Subcutaneous abdominal adipose tissue (tissue), 5 donors: ENCODE results near the gene TMEM97.
A peak's percentile ranks its signal among the peaks of the same experiment; 100 is the strongest.

ENCODE experiments used
- H3K27ac ChIP-seq: one replicate; pipeline ENCODE4 v1.7.0; 2013; ENCODE audit warnings: low read depth, mild to moderate bottlenecking, inconsistent platforms, low read length, moderate library complexity
- H3K27me3 ChIP-seq, 5 donors: one replicate each; pipeline ENCODE4 v1.7.0; 2013; ENCODE audit warnings: low read length in 5 of 5, inconsistent platforms in 1 of 5; ENCODE audit not compliant: control insufficient read depth in 5 of 5, insufficient read depth in 4 of 5
- H3K36me3 ChIP-seq, 5 donors: one replicate each; pipeline ENCODE4 v1.7.0; 2013; ENCODE audit warnings: low read length in 5 of 5; ENCODE audit not compliant: control insufficient read depth in 5 of 5, insufficient read depth in 5 of 5
- H3K4me1 ChIP-seq, 5 donors: one replicate each; pipeline ENCODE4 v1.7.0; 2013; ENCODE audit warnings: low read length in 5 of 5, mild to moderate bottlenecking in 3 of 5, moderate library complexity in 1 of 5; ENCODE audit not compliant: control insufficient read depth in 5 of 5, insufficient read depth in 5 of 5
- H3K4me3 ChIP-seq, 5 donors: one replicate each; pipeline ENCODE4 v1.7.0; 2013; ENCODE audit warnings: low read length in 5 of 5, low read depth in 1 of 5
- H3K9ac ChIP-seq, 5 donors: one replicate each; pipeline ENCODE4 v1.7.0; 2013; ENCODE audit warnings: low read length in 5 of 5, mild to moderate bottlenecking in 4 of 5, moderate library complexity in 3 of 5
- H3K9me3 ChIP-seq, 5 donors: one replicate each; pipeline ENCODE4 v1.7.0; 2013; ENCODE audit warnings: low read length in 5 of 5; ENCODE audit not compliant: control insufficient read depth in 5 of 5
- donor health status: healthy.
- donor health status: healthy.
- donor health status: healthy.
- donor health status: healthy.
- donor health status: healthy.

Gene TMEM97

DNA sequence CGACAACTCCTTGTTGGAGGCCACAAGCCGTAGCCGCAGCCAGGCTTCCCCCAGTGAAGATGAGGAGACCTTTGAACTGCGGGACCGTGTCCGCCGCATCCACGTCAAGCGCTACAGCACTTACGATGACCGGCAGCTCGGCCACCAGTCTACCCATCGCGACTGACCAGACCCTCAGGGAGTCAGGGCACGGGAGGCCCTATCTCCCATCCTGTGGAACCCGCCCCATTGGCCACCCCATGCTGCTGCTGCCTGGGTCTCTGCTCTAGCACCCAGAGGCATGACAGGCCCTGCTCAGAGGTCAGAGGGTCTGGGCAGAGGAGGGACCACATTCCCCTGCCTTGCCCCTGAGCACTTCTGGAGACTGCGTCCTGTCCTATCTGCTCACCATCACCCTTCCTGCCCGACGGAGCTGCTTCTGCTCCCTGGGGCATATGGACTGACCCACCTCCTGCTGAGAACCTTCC, 25.5 kb downstream of the TMEM97 start:
- H3K4me3 ChIP-seq: no peak overlapping the region
- peaks cover 0 to 99% (median 93%) of the 10 kb centered on the region in 5 donors for H3K36me3 ChIP-seq
- H3K4me1 ChIP-seq: peaks cover 0 to 31% (median 7%) of the 10 kb centered on the region in 5 donors
- no peaks in the 10 kb centered on the region for H3K9me3 ChIP-seq
- H3K9ac ChIP-seq: no peak overlapping the region
- no peaks in the 10 kb centered on the region for H3K27me3 ChIP-seq
- no peak overlapping the region for H3K27ac ChIP-seq

DNA sequence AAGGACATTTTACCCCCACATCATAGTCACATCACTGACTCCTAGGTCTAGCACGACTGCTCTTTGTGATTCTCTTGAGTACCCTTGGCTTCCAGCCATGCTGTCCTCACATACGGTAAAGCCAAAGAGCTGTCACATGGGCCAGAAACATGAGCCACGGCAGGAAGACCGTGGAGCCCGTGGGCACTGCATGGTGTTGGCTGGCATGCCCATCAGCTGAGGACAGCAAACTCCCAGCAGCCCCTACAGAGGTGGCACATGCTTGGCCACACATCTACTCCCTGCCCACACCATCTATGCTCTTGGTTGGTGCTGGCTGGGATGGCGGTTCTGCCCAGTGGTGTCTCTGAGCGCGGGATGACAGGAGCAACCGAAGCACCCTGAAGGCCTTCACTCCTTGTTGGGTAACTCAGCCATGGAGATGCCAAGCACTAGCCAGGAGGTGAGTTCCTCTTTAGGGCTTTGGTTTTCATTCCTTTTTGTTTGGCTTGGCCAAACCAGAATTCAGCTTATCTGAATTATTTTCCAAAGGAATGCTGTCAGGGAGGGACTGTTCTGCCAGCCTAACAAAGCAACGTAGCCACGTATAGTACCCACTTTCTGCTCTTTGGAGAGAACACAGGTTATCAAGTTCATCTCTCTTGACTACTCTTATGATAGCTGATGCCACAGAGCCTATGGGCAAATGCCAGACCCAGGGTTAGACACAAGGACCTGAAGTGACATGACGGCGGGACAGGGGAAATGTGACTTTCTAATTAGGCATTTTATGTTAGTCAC, 26.6 kb downstream of the TMEM97 start:
- no peaks in the 10 kb centered on the region for H3K27me3 ChIP-seq
- H3K4me3 ChIP-seq: no peak overlapping the region
- peaks cover 0 to 99% (median 93%) of the 10 kb centered on the region in 5 donors for H3K36me3 ChIP-seq
- H3K4me1 ChIP-seq: peaks cover 0 to 27% (median 7%) of the 10 kb centered on the region in 5 donors
- no peak overlapping the region for H3K9ac ChIP-seq
- H3K9me3 ChIP-seq: no peaks in the 10 kb centered on the region
- H3K27ac ChIP-seq: no peak overlapping the region

DNA sequence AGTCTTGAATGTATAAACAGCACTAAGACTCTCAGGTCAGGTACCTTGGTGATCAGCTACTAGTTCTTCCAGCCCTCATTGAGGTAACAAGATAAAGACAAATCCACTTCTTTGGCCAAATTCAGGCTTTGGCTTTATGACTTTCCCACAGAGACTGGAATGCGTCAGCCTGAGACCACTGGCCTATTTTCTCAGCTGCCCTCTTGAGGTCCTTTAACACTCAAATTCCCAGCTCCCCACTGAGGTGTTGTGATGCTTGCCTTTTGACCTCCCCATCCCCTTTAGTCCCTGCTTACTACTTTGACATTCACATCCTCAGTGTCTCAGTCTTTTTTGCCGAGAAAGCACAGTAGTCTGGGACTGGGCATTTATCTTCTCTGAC, 27.2 kb downstream of the TMEM97 start:
- no peaks in the 10 kb centered on the region for H3K9me3 ChIP-seq
- H3K27me3 ChIP-seq: no peaks in the 10 kb centered on the region
- H3K27ac ChIP-seq: no peak overlapping the region
- H3K9ac ChIP-seq: no peak overlapping the region
- peaks cover 0 to 27% (median 7%) of the 10 kb centered on the region in 5 donors for H3K4me1 ChIP-seq
- H3K36me3 ChIP-seq: peaks cover 0 to 99% (median 94%) of the 10 kb centered on the region in 5 donors
- H3K4me3 ChIP-seq: no peak overlapping the region

- Histone ChIP-seq H3K4me3 (no peak overlapping the region), H3K27me3 (no peaks in the 10 kb centered on the region), H3K4me1 (peaks cover 0 to 27% (median 7%) of the 10 kb centered on the region in 5 donors), H3K9ac (no peak overlapping the region), H3K9me3 (no peaks in the 10 kb centered on the region), H3K36me3 (peaks cover 1 to 99% (median 94%) of the 10 kb centered on the region in 5 donors), H3K27ac (no peak overlapping the region)
Measured at GRCh38 chr17:28346746-28347246, 27.8 kb downstream of the TMEM97 start.

DNA sequence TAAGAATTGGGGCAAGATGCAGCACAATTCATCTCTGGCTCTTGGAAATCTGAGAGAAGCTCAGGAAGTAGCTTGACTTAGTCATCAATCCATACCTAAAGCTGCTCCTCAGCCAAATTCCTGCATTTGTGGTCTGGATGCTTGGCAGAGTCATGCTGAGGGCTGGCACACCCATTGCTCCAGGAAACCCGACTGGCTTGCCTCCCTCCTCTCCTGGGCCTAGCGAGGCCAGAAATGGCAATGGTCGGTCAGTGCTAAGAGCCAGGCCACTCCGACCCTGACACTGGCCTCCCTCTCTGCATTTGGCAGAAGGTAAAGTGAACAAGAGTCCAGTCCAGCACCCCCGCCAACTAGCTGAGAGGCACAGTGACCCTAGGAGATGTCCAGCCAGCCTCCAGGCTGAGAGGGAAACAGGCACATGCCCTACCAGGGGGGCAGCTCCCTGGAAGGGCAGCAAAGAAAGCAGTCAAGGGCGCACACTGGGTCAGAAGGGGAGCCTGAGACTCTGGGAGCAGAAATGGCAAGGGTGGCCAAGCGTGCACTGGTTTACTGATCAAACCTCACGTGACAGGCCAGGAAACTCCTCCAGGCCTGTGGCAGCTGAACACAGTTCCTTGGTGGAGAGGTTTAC, 28.4 kb downstream of the TMEM97 start:
- Histone ChIP-seq H3K36me3 (peaks cover 3 to 98% (median 92%) of the 10 kb centered on the region in 5 donors), H3K9ac (no peak overlapping the region), H3K4me1 (peaks cover 0 to 27% (median 7%) of the 10 kb centered on the region in 5 donors), H3K27ac (peak overlapping the region; percentile 6), H3K9me3 (no peaks in the 10 kb centered on the region), H3K27me3 (no peaks in the 10 kb centered on the region), H3K4me3 (no peak overlapping the region)

- H3K9me3 ChIP-seq: no peaks in the 10 kb centered on the region
- no peak overlapping the region for H3K27ac ChIP-seq
- no peak overlapping the region for H3K9ac ChIP-seq
- peaks cover 9 to 96% (median 91%) of the 10 kb centered on the region in 5 donors for H3K36me3 ChIP-seq
- H3K27me3 ChIP-seq: no peaks in the 10 kb centered on the region
- H3K4me3 ChIP-seq: no peak overlapping the region
- H3K4me1 ChIP-seq: peaks cover 0 to 22% (median 7%) of the 10 kb centered on the region in 5 donors
Measured at GRCh38 chr17:28348979-28349378, 30.0 kb downstream of the TMEM97 start.

DNA sequence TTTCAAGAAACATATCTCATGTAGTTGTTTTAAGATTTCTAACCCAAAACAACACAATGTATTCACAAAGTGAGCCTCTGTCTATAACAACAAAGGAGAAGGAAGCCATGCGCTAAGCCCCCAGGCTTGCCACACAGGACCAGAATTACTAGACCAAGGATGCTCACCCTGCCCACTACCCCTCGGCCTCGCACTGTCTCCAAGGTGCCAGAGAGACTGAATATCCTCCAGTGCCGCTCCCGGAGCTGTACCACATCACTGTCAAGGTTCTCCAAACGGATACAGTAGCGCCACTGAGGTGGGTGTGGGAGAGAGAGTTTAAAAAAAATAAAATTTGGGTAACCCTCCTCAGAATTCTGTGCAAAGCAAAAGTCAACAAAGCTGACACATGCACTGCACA, 31.3 kb downstream of the TMEM97 start:
- no peak overlapping the region for H3K4me3 ChIP-seq
- H3K9ac ChIP-seq: no peak overlapping the region
- no peaks in the 10 kb centered on the region for H3K9me3 ChIP-seq
- no peak overlapping the region for H3K27ac ChIP-seq
- H3K27me3 ChIP-seq: no peaks in the 10 kb centered on the region
- peaks cover 0 to 12% (median 2%) of the 10 kb centered on the region in 5 donors for H3K4me1 ChIP-seq
- peaks cover 15 to 92% (median 89%) of the 10 kb centered on the region in 5 donors for H3K36me3 ChIP-seq

DNA sequence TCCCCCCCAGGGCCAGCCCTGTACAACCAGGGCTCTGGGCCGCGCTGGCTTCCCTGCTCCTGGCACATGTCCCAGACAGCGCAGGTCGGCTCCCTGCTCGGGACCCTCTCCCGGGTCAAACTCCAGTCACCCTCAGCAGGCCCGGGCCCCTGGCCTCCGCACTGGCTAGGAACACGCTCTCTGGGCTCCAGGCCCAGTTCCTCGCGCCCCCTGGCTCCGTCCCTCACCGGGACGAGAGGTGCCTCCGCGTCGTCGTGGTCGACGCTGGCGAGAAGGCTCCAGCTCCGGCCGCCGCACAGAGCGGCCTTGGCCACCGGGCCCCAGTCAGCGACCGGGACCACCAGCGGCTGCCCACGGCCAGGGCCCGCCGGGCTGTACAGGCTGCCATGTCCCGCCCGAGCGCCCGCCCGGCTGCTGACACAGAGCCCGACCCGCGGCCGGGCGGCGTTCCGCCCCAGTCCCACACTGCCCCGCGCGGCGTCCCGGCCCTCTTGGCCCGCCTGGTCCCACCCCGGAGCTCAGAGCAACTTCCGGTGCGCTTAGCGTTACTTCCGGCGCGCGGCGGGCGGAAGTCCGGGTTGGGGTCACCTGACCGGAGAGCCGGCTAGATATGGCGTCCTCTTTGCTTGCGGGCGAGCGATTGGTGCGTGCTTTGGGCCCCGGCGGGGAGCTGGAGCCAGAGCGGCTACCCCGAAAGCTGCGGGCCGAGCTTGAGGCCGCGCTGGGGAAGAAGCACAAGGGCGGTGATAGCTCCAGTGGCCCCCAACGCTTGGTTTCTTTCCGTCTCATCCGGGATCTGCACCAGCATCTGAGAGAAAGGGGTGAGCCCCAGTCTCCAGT, 38.3 kb downstream of the TMEM97 start, which contains the start of gene POLDIP2:
POLDIP2 (minus strand) TSS at position 467 of the 840 bp plus-strand sequence; CDS start at position 388, 79 bp downstream.
- Histone ChIP-seq H3K27me3 (no peaks in the 10 kb centered on the region), H3K36me3 (peaks cover 25 to 54% (median 52%) of the 10 kb centered on the region in 5 donors), H3K9ac (peak within 1 kb of the TSS; percentile 82 to 99 (median 99)), H3K4me1 (peaks cover 9 to 27% (median 24%) of the 10 kb centered on the region in 5 donors), H3K27ac (peak within 1 kb of the TSS; percentile 78), H3K4me3 (peak within 1 kb of the TSS; percentile 91 to 94 (median 92)), H3K9me3 (no peaks in the 10 kb centered on the region)

DNA sequence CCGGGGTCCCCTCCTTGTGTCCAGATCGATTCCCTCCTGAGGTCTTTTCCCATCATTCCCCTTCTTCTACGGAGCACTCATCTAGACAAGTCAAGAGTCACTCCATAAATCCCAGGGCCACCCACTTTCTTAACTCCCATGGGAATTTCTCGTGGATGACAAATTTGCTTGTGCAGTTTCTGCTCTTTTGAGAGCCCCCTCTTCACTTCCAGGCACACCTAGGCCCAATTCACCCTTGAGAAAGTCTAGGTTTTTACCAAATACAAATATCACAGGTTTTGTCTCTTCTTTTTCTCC, 38.8 kb downstream of the TMEM97 start:
- no peaks in the 10 kb centered on the region for H3K9me3 ChIP-seq
- H3K36me3 ChIP-seq: peaks cover 24 to 57% (median 53%) of the 10 kb centered on the region in 5 donors
- peaks cover 9 to 27% (median 24%) of the 10 kb centered on the region in 5 donors for H3K4me1 ChIP-seq
- H3K27ac ChIP-seq: peak overlapping the region; percentile 78
- H3K4me3 ChIP-seq: peak overlapping the region; percentile 91 to 94 (median 92)
- H3K27me3 ChIP-seq: no peaks in the 10 kb centered on the region
- H3K9ac ChIP-seq: peak overlapping the region in 4 of 5 donors; percentile 88 to 99 (median 96)
